Upper lobe of left lung (tissue), 6 donors: ENCODE results near the gene SUSD2. TPM values are rescaled to one million over a fixed set of nuclear protein-coding genes. Genes with fewer than 3 reads are reported as not detected.
A peak's percentile ranks its signal among the peaks of the same experiment; 100 is the strongest.

Source experiments
- ATAC-seq, 2 donors: fragments of 200-7000 bp; cut with Tn5 transposase; one replicate each; pipeline ENCODE4 v1.9.1; 2022; ENCODE audit warnings: mild to moderate bottlenecking in 2 of 2, moderate library complexity in 2 of 2; ENCODE audit not compliant: low FRiP score in 2 of 2
- DNase-seq, 2 donors: peaks; one replicate each; pipeline ENCODE4 v3.0.0-alpha.2; 2019 to 2020
- H3K27ac ChIP-seq, 4 donors: fragments of 200-600 bp; sonication (generic); one replicate each; pipeline ENCODE4 v1.5.1; 2016 to 2019
- H3K27me3 ChIP-seq, 4 donors: fragments of 200-600 bp; sonication (generic); one replicate each; pipeline ENCODE4 v1.5.1; 2017 to 2019
- H3K36me3 ChIP-seq, 4 donors: fragments of 200-600 bp; sonication (generic); one replicate each; pipeline ENCODE4 v1.5.1; 2016 to 2019
- H3K4me1 ChIP-seq, 4 donors: fragments of 200-600 bp; sonication (generic); one replicate each; pipeline ENCODE4 v1.5.1; 2018 to 2019
- H3K4me3 ChIP-seq, 4 donors: fragments of 200-600 bp; sonication (generic); one replicate each; pipeline ENCODE4 v1.5.1; 2017 to 2019; ENCODE audit warnings: mild to moderate bottlenecking in 2 of 4, moderate library complexity in 1 of 4
- H3K9me3 ChIP-seq, 4 donors: fragments of 200-600 bp; sonication (generic); one replicate each; pipeline ENCODE4 v1.5.1; 2018 to 2019
- CTCF ChIP-seq, 6 experiments: fragments of 450-650 bp in 4 of 6; fragments of 200-600 bp in 2 of 6; sonication (generic) in 2 of 6; IDR thresholded peaks; one replicate each; pipeline ENCODE4 v1.5.1; 2016 to 2019; ENCODE audit warnings: antibody characterized with exemption in 6 of 6
- EP300 ChIP-seq, 4 donors: sonication (generic); formaldehyde crosslinking; IDR thresholded peaks; one replicate each; pipeline ENCODE4 v1.5.1; 2017; ENCODE audit warnings: antibody characterized with exemption in 4 of 4, control low read depth in 2 of 4
- POLR2A ChIP-seq, 4 donors: fragments of 450-650 bp; IDR thresholded peaks; one replicate each; pipeline ENCODE4 v1.5.1; 2016 to 2017; ENCODE audit warnings: antibody characterized with exemption in 4 of 4, mild to moderate bottlenecking in 2 of 4
- POLR2AphosphoS5 ChIP-seq, 2 donors: sonication (generic); formaldehyde crosslinking; IDR thresholded peaks; one replicate each; pipeline ENCODE4 v1.5.1; 2017; ENCODE audit warnings: antibody characterized with exemption in 2 of 2
- WGBS, 2 donors: methylation state at CpG; one replicate each; pipeline ENCODE4 v1.1.5; 2017 to 2018; 5-methylcytosine and 5-hydroxymethylcytosine counted together
- total RNA-seq, 6 donors: library from RNA; depleted of rRNA in 4 of 6; stranded (reverse); fragments of >200 nt in 4 of 6; gene quantifications; one replicate each; pipeline versions ENCODE4 v1.1.0 to v1.2.1, GENCODE V29; 2016 to 2021
- donor health status: DM: no; HTN: no; CAD: no; lungs with moderate emphysema.
- donor health status: DM: no; HTN: yes; CAD: no; lungs with severe emphysema.

SUSD2 gene
- total RNA-seq, 6 donors from 2014 or later: 191 to 645 (median 348) TPM

GRCh38 chr22:24189249-24190158 is 8.2 kb downstream of the SUSD2 start:
- Histone ChIP-seq H3K4me1 (peaks cover 17 to 32% (median 23%) of the 10 kb centered on the region in 4 donors), H3K9me3 (no peaks in the 10 kb centered on the region), H3K27me3 (no peaks in the 10 kb centered on the region), H3K27ac (peak overlapping the region; percentile 36 to 80 (median 60)), H3K36me3 (peaks cover 0 to 35% (median 22%) of the 10 kb centered on the region in 4 donors), H3K4me3 (no peak overlapping the region)
- peak in 1 of 4 donors; percentile 47 for TF ChIP-seq EP300 (IDR thresholded peaks at IDR 0.05)
- peak in 1 of 4 donors; percentile 25 for TF ChIP-seq POLR2A (IDR thresholded peaks at IDR 0.05)
- peak in 1 of 2 donors; percentile 36 for TF ChIP-seq POLR2AphosphoS5 (IDR thresholded peaks at IDR 0.05)
- peak; percentile 93 to 98 (median 96) for TF ChIP-seq CTCF (IDR thresholded peaks at IDR 0.05)
- WGBS, 2 donors: 17 to 45% methylated on average over 5 to 15 of the region's 23 CpGs
- ATAC-seq: peak; percentile 91 to 94
- DNase-seq: peak; percentile 86 to 92

GRCh38 chr22:24190159-24190540 is 8.9 kb downstream of the SUSD2 start:
- DNase-seq (peak in 1 of 2 donors; percentile 74), ATAC-seq (no peak)
- Histone ChIP-seq H3K36me3 (peaks cover 0 to 30% (median 18%) of the 10 kb centered on the region in 4 donors), H3K27ac (peak overlapping the region; percentile 36 to 80 (median 60)), H3K27me3 (no peaks in the 10 kb centered on the region), H3K9me3 (no peaks in the 10 kb centered on the region), H3K4me3 (no peak overlapping the region), H3K4me1 (peaks cover 17 to 27% (median 23%) of the 10 kb centered on the region in 4 donors)
- 77 to 93% methylated on average over 6 to 14 of the region's 14 CpGs for WGBS, 2 donors
- TF ChIP-seq EP300 (IDR thresholded peaks at IDR 0.05): no peak
- no peak for TF ChIP-seq CTCF (IDR thresholded peaks at IDR 0.05)
- TF ChIP-seq POLR2A (IDR thresholded peaks at IDR 0.05): no peak
- no peak for TF ChIP-seq POLR2AphosphoS5 (IDR thresholded peaks at IDR 0.05)

GRCh38 chr22:24190596-24191208 is 9.4 kb downstream of the SUSD2 start:
- peak in 1 of 2 donors; percentile 20 for DNase-seq
- H3K27ac ChIP-seq: peak overlapping the region; percentile 1 to 80 (median 51)
- H3K4me3 ChIP-seq: no peak overlapping the region
- no peak for ATAC-seq
- H3K4me1 ChIP-seq: peaks cover 17 to 31% (median 24%) of the 10 kb centered on the region in 4 donors
- WGBS, 2 donors: 94 to 95% methylated on average over 3 to 8 of the region's 8 CpGs
- no peaks in the 10 kb centered on the region for H3K9me3 ChIP-seq
- H3K27me3 ChIP-seq: no peaks in the 10 kb centered on the region
- peaks cover 0 to 24% (median 15%) of the 10 kb centered on the region in 4 donors for H3K36me3 ChIP-seq
- no peak for TF ChIP-seq POLR2A (IDR thresholded peaks at IDR 0.05)
- no peak for TF ChIP-seq EP300 (IDR thresholded peaks at IDR 0.05)
- TF ChIP-seq POLR2AphosphoS5 (IDR thresholded peaks at IDR 0.05): no peak

- no peak for TF ChIP-seq CTCF (IDR thresholded peaks at IDR 0.05)
- TF ChIP-seq POLR2AphosphoS5 (IDR thresholded peaks at IDR 0.05): no peak
- no peak for TF ChIP-seq EP300 (IDR thresholded peaks at IDR 0.05)
- no peak for TF ChIP-seq POLR2A (IDR thresholded peaks at IDR 0.05)
- H3K4me3 ChIP-seq: no peak overlapping the region
- no peaks in the 10 kb centered on the region for H3K27me3 ChIP-seq
- H3K4me1 ChIP-seq: peaks cover 17 to 34% (median 27%) of the 10 kb centered on the region in 4 donors
- WGBS, 2 donors: 87 to 92% methylated on average over 4 to 12 of the region's 12 CpGs
- H3K27ac ChIP-seq: peak overlapping the region in 3 of 4 donors; percentile 1 to 36 (median 27)
- H3K36me3 ChIP-seq: peaks cover 0 to 17% (median 9%) of the 10 kb centered on the region in 4 donors
- no peak for ATAC-seq
- H3K9me3 ChIP-seq: no peaks in the 10 kb centered on the region
- peak in 1 of 2 donors; percentile 53 for DNase-seq
These were observed 10.1 kb downstream of the SUSD2 start for GRCh38 chr22:24191381-24191841.

- H3K36me3 ChIP-seq: peaks cover 0 to 12% (median 6%) of the 10 kb centered on the region in 4 donors
- ATAC-seq (no peak), DNase-seq (no peak)
- TF ChIP-seq EP300 (IDR thresholded peaks at IDR 0.05) (no peak), POLR2AphosphoS5 (IDR thresholded peaks at IDR 0.05) (no peak), POLR2A (IDR thresholded peaks at IDR 0.05) (no peak), CTCF (IDR thresholded peaks at IDR 0.05) (no peak)
- H3K9me3 ChIP-seq: no peaks in the 10 kb centered on the region
- H3K4me3 ChIP-seq: no peak overlapping the region
- H3K4me1 ChIP-seq: peaks cover 17 to 35% (median 27%) of the 10 kb centered on the region in 4 donors
- H3K27ac ChIP-seq: peak overlapping the region in 1 of 4 donors; percentile 27
- H3K27me3 ChIP-seq: no peaks in the 10 kb centered on the region
- WGBS, 2 donors: 98 to 100% methylated on average over 2 to 5 of the region's 5 CpGs
These were observed 10.6 kb downstream of the SUSD2 start for GRCh38 chr22:24191893-24192292.
